Endothelial cell of umbilical vein (primary cell): ENCODE results near the gene LGALS1.

Experiments used
- CTCF ChIP-seq, 2 donors: IDR thresholded peaks; 1 replicate in 1 of 2; 2 replicates in 1 of 2; pipeline ENCODE4 v1.5.1; 2011; ENCODE audit warnings: low read length in 2 of 2, mild to moderate bottlenecking in 2 of 2, moderate library complexity in 2 of 2, control low read depth in 1 of 2, inconsistent platforms in 1 of 2, low read depth in 1 of 2; ENCODE audit not compliant: insufficient read depth in 1 of 2; ENCODE audit errors: extremely low read depth in 1 of 2
- JUN ChIP-seq: IDR thresholded peaks from 2 replicates; pipeline ENCODE4 v1.6.1; 2011; ENCODE audit warnings: borderline replicate concordance, low read depth; ENCODE audit not compliant: insufficient read length, insufficient read depth
- POLR2A ChIP-seq: IDR thresholded peaks from 2 replicates; pipeline ENCODE4 v1.6.1; 2012; ENCODE audit warnings: low read depth, mild to moderate bottlenecking, control low read depth, low read length

- TF ChIP-seq CTCF (IDR thresholded peaks at IDR 0.05; ENCODE audit: extremely low read depth in 1 of 2, insufficient read depth in 1 of 2, low read depth in 1 of 2, low read length in 2 of 2) (no peak), JUN (no peak), POLR2A (no peak)
Observed at GRCh38 chr22:37701141-37701786, 25.8 kb downstream of the LGALS1 start.
